ENCODE data around the gene SLC35F1. TPM values are rescaled to one million over a fixed set of nuclear protein-coding genes. Genes with fewer than 3 reads are reported as not detected.
A peak's percentile ranks its signal among the peaks of the same experiment; 100 is the strongest.

SLC35F1 gene
- total and polyA plus RNA-seq, 8 donors: under 0.01 to 6.8 (median 0.38) TPM; not detected in 2

GRCh38 chr6:118317581-118318563 lies 410.8 kb downstream of the SLC35F1 start:
- Histone ChIP-seq H3K36me3 (no peaks in the 10 kb centered on the region), H3K27me3 (no peaks in the 10 kb centered on the region), H3K9me3 (no peaks in the 10 kb centered on the region), H3K4me1 (peaks cover 8 to 50% (median 33%) of the 10 kb centered on the region in 4 donors), H3K4me3 (no peak overlapping the region), H3K27ac (peak overlapping the region in 4 of 5 donors; percentile 28 to 62 (median 55))
- DNase-seq: peak in 1 of 2 donors; percentile 36
- intact Hi-C loops (cut with DNase I; ENCODE audit: low total_unique reads): no loop called here
- 17 to 46% (median 23%) methylated on average over 4 of the region's 4 CpGs for WGBS, 5 donors
- TF ChIP-seq CTCF (IDR thresholded peaks at IDR 0.05) (no peak), POLR2AphosphoS5 (IDR thresholded peaks at IDR 0.05) (no peak), EP300 (IDR thresholded peaks at IDR 0.05) (no peak), POLR2A (IDR thresholded peaks at IDR 0.05) (no peak)

- H3K27ac ChIP-seq: peak overlapping the region in 3 of 5 donors; percentile 19 to 62 (median 28)
These were observed 411.6 kb downstream of the SLC35F1 start for GRCh38 chr6:118318648-118319047.

GRCh38 chr6:118319416-118319815 lies 412.4 kb downstream of the SLC35F1 start:
- WGBS, 5 donors: 83 to 91% (median 86%) methylated on average over 3 of the region's 3 CpGs
- intact Hi-C loops (cut with DNase I; ENCODE audit: low total_unique reads): no loop called here
- Histone ChIP-seq H3K9me3 (no peaks in the 10 kb centered on the region), H3K27me3 (no peaks in the 10 kb centered on the region), H3K4me3 (no peak overlapping the region), H3K36me3 (no peaks in the 10 kb centered on the region), H3K4me1 (peaks cover 8 to 45% (median 26%) of the 10 kb centered on the region in 4 donors), H3K27ac (peak overlapping the region in 2 of 5 donors; percentile 4 to 40)
- no peak for DNase-seq
- no peak for TF ChIP-seq POLR2AphosphoS5 (IDR thresholded peaks at IDR 0.05)
- TF ChIP-seq POLR2A (IDR thresholded peaks at IDR 0.05): no peak
- no peak for TF ChIP-seq EP300 (IDR thresholded peaks at IDR 0.05)
- TF ChIP-seq CTCF (IDR thresholded peaks at IDR 0.05): no peak

More at GRCh38 chr6:118318648-118319047, 411.6 kb downstream of the SLC35F1 start:
- WGBS, 5 donors: 24 to 47% (median 36%) methylated on average over 3 of the region's 3 CpGs
- TF ChIP-seq CTCF (IDR thresholded peaks at IDR 0.05) (no peak), EP300 (IDR thresholded peaks at IDR 0.05) (no peak), POLR2AphosphoS5 (IDR thresholded peaks at IDR 0.05) (no peak)
- DNase-seq: no peak
- intact Hi-C loops (cut with DNase I; ENCODE audit: low total_unique reads): no loop called here
- Histone ChIP-seq H3K9me3 (no peaks in the 10 kb centered on the region), H3K36me3 (no peaks in the 10 kb centered on the region), H3K4me1 (peaks cover 8 to 43% (median 26%) of the 10 kb centered on the region in 4 donors), H3K27me3 (no peaks in the 10 kb centered on the region), H3K4me3 (no peak overlapping the region)

GRCh38 chr6:118319894-118320649 lies 413.0 kb downstream of the SLC35F1 start:
- Histone ChIP-seq H3K36me3 (no peaks in the 10 kb centered on the region), H3K4me3 (no peak overlapping the region), H3K27ac (peak overlapping the region in 2 of 5 donors; percentile 4 to 40), H3K9me3 (no peaks in the 10 kb centered on the region), H3K4me1 (peaks cover 8 to 45% (median 26%) of the 10 kb centered on the region in 4 donors), H3K27me3 (no peaks in the 10 kb centered on the region)
- WGBS, 5 donors: 87 to 93% (median 92%) methylated on average over 5 of the region's 5 CpGs
- no peak for DNase-seq
- TF ChIP-seq EP300 (IDR thresholded peaks at IDR 0.05) (no peak), POLR2AphosphoS5 (IDR thresholded peaks at IDR 0.05) (no peak), POLR2A (IDR thresholded peaks at IDR 0.05) (no peak), CTCF (IDR thresholded peaks at IDR 0.05) (no peak)
- intact Hi-C loops (cut with DNase I; ENCODE audit: low total_unique reads): no loop called here
